ENCODE data around the gene TBL3. TPM values are rescaled to one million over a fixed set of nuclear protein-coding genes. Genes with fewer than 3 reads are reported as not detected.

The TBL3 gene
- total and polyA plus RNA-seq, 4 donors: 12.5 to 24.3 (median 14.2) TPM

GRCh38 chr16:1982991-1983543 is 11.2 kb downstream of the TBL3 start:
- TF ChIP-seq REST (IDR thresholded peaks at IDR 0.05): no peak
- TF ChIP-seq TAF1 (conservative IDR thresholded peaks at IDR 0.05): no peak
- no peak for TF ChIP-seq RAD21 (IDR thresholded peaks at IDR 0.05)
- no peak for TF ChIP-seq SP1 (IDR thresholded peaks at IDR 0.05)
- TF ChIP-seq CTCF (IDR thresholded peaks at IDR 0.05; ENCODE audit: low read depth, low read length, missing input control): no peak
- TF ChIP-seq ATF3 (IDR thresholded peaks at IDR 0.05): no peak
- TF ChIP-seq MAX (IDR thresholded peaks at IDR 0.05): no peak
- no peak for TF ChIP-seq ZBTB33 (IDR thresholded peaks at IDR 0.05)
- no peak for TF ChIP-seq NR2F2 (IDR thresholded peaks at IDR 0.05)
- no peak for TF ChIP-seq FOXA1 (IDR thresholded peaks at IDR 0.05)
- no peak for TF ChIP-seq GABPA (IDR thresholded peaks at IDR 0.05 in 1 of 2, conservative IDR thresholded peaks at IDR 0.05 in 1 of 2)
- TF ChIP-seq EGR1 (IDR thresholded peaks at IDR 0.05; ENCODE audit: low read depth in 2 of 2): no peak
- TF ChIP-seq YY1 (IDR thresholded peaks at IDR 0.05): no peak
- no peak for TF ChIP-seq RXRA (IDR thresholded peaks at IDR 0.05)
- H3K9ac ChIP-seq (ENCODE audit: low read depth in 1 of 2, low read length in 2 of 2): no peak overlapping the region
- peak overlapping the region in 2 of 3 donors; percentile 39 to 90 for H3K4me3 ChIP-seq (ENCODE audit: low read depth in 1 of 3, low read length in 3 of 3)
- no peak for DNase-seq (ENCODE audit: low spot score)
- H3K9me3 ChIP-seq (ENCODE audit: control insufficient read depth in 4 of 4, low read length in 3 of 4): no peaks in the 10 kb centered on the region
- H3K27ac ChIP-seq (ENCODE audit: low read depth in 1 of 2, low read length in 2 of 2): peak overlapping the region; percentile 83 to 87
- WGBS: 40% methylated on average over 19 of the region's 19 CpGs
- peaks cover 0 to 22% (median under 1%) of the 10 kb centered on the region in 4 donors for H3K36me3 ChIP-seq (ENCODE audit: control insufficient read depth in 4 of 4, insufficient read depth in 3 of 4, low read depth in 1 of 4, low read length in 3 of 4)
- H3K4me1 ChIP-seq (ENCODE audit: control insufficient read depth in 4 of 4, insufficient read depth in 4 of 4, low read length in 3 of 4): peaks cover 5 to 31% (median 17%) of the 10 kb centered on the region in 4 donors
- H3K27me3 ChIP-seq (ENCODE audit: control insufficient read depth in 4 of 4, insufficient read depth in 4 of 4, low read length in 3 of 4): no peaks in the 10 kb centered on the region
